22Rv1 (cell line): Measurements from ENCODE around the gene ELF2.

Source experiments
- H3K27ac ChIP-seq: fragments of 450-650 bp; 2 replicates; pipeline ENCODE4 v1.5.1; 2017
- ZFX ChIP-seq: fragments of 450-650 bp; IDR thresholded peaks from 2 replicates; pipeline ENCODE4 v1.6.1; 2017; ENCODE audit warnings: antibody characterized with exemption, borderline replicate concordance
- TF ChIP-seq, protein P1 (sequence below): fragments of 450-650 bp; IDR thresholded peaks from 2 replicates; pipeline ENCODE4 v1.5.1; 2017; ENCODE audit warnings: mild to moderate bottlenecking

The ELF2 gene

GRCh38 chr4:139212900-139213299 lies 35.9 kb upstream of the ELF2 start:
- TF ChIP-seq, protein P1, sequence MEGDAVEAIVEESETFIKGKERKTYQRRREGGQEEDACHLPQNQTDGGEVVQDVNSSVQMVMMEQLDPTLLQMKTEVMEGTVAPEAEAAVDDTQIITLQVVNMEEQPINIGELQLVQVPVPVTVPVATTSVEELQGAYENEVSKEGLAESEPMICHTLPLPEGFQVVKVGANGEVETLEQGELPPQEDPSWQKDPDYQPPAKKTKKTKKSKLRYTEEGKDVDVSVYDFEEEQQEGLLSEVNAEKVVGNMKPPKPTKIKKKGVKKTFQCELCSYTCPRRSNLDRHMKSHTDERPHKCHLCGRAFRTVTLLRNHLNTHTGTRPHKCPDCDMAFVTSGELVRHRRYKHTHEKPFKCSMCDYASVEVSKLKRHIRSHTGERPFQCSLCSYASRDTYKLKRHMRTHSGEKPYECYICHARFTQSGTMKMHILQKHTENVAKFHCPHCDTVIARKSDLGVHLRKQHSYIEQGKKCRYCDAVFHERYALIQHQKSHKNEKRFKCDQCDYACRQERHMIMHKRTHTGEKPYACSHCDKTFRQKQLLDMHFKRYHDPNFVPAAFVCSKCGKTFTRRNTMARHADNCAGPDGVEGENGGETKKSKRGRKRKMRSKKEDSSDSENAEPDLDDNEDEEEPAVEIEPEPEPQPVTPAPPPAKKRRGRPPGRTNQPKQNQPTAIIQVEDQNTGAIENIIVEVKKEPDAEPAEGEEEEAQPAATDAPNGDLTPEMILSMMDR = no peak
- TF ChIP-seq ZFX = no peak

GRCh38 chr4:139210486-139210885 lies 33.5 kb upstream of the ELF2 start:
- H3K27ac ChIP-seq = no peak overlapping the region
- TF ChIP-seq, protein P1 = no peak
- no peak for TF ChIP-seq ZFX

More at GRCh38 chr4:139212900-139213299, 35.9 kb upstream of the ELF2 start:
- no peak overlapping the region for H3K27ac ChIP-seq

GRCh38 chr4:139209470-139210063 lies 32.5 kb upstream of the ELF2 start:
- H3K27ac ChIP-seq = no peak overlapping the region
- TF ChIP-seq ZFX = no peak
- TF ChIP-seq, protein P1 = no peak

DNA sequence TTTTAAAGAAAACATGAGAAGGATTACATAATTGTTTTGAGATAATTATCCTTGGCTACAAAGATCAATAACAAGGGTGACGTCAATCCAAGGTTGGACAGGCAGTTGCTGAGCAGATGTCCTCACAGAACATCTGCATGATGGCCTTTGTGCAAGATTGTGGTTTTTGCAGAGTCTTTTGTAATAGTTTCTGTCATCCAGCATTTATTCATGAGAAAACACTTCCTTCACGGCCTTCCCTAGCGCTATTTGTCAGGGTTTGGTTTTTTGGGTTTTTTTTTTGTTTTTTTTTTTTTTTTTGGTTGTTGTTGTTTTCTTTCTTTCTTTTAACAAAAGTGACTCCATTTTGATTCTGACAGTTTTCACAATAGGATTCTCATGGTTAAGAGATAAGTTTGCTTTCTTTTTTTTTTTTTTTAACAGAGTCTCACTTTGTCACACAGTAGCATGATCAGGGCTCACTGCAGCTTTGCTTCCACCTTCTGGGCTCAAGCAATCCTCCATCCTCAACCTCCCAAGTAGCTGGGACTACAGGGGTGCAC lies 31.5 kb upstream of the ELF2 start:
- H3K27ac ChIP-seq = no peak overlapping the region
- TF ChIP-seq, protein P1 = no peak
- TF ChIP-seq ZFX = no peak

GRCh38 chr4:139207873-139208403 lies 30.9 kb upstream of the ELF2 start:
- H3K27ac ChIP-seq = no peak overlapping the region
- TF ChIP-seq, protein P1 = no peak
- TF ChIP-seq ZFX = no peak

- H3K27ac ChIP-seq = no peak overlapping the region
- no peak for TF ChIP-seq ZFX
- TF ChIP-seq, protein P1 = no peak
Measured at GRCh38 chr4:139207247-139207646, 30.2 kb upstream of the ELF2 start.

DNA sequence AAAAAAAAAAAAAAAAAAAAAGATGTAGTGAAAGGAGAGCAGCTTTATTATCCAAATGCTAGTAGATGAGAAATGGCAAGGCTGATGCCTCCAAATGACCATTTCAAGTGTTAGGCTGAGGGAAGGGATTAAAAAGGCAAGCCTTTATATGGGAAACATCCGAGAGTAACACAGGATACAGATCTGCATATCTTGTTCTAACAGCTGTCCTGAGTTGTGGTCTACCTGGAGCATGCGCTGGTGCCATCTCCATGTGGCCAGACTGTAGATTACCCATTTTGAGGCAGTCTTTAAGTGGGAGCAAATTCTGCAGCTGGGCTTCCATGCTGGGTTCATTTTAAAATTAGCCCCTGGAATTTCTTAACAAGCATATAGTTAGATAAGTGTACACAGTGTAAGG lies 26.0 kb upstream of the ELF2 start:
- TF ChIP-seq, protein P1 = no peak
- no peak for TF ChIP-seq ZFX
- no peak overlapping the region for H3K27ac ChIP-seq
